ENCODE results near the gene ATP7A.
"Not testable (repeated sequence)": the region's sequence is repeated elsewhere in the genome, so short reads cannot be mapped to it uniquely, and the experiment has no call there.

- TF ChIP-seq POLR2AphosphoS5 (IDR thresholded peaks at IDR 0.05; ENCODE audit: borderline replicate concordance, low read depth, low read length); EZH2 (IDR thresholded peaks at IDR 0.05): not testable (repeated sequence)
Measured at GRCh38 chrX:78064698-78065601, 154.5 kb downstream of the ATP7A start.
